Keratinocyte (primary cell): Measurements from ENCODE around the gene BOLA3. TPM values are rescaled to one million over a fixed set of nuclear protein-coding genes. Genes with fewer than 3 reads are reported as not detected.

ENCODE experiments used
- DNase-seq: peaks from one replicate; pipeline ENCODE4 v3.0.0-alpha.2; 2011; ENCODE audit warnings: low read depth, missing footprints, low spot score
- FAIRE-seq: peaks from 2 replicates; lab custom pipeline; 2011; peaks lifted over from hg19 to GRCh38; lab: Jason Lieb, UNC
- H2AFZ ChIP-seq: 2 replicates; pipeline ENCODE4 v1.6.0; 2012; ENCODE audit warnings: low read length, control low read depth, inconsistent platforms; ENCODE audit not compliant: control insufficient read depth
- H3K27ac ChIP-seq: 2 replicates; pipeline ENCODE4 v1.5.1; 2011; ENCODE audit warnings: low read length; ENCODE audit not compliant: control insufficient read depth, insufficient read depth
- H3K27me3 ChIP-seq: 3 replicates; pipeline ENCODE4 v1.6.0; 2011; ENCODE audit warnings: low read length; ENCODE audit not compliant: control insufficient read depth, insufficient read depth; ENCODE audit errors: extremely low read depth
- H3K36me3 ChIP-seq, 2 experiments: 2 replicates in 1 of 2; 3 replicates in 1 of 2; pipeline ENCODE4 v1.5.1; 2011; ENCODE audit warnings: low read length in 2 of 2, mild to moderate bottlenecking in 1 of 2; ENCODE audit not compliant: control insufficient read depth in 2 of 2, insufficient read depth in 2 of 2; ENCODE audit errors: extremely low read depth in 1 of 2
- H3K4me1 ChIP-seq: 3 replicates; pipeline ENCODE4 v1.5.1; 2011; ENCODE audit warnings: low read length; ENCODE audit not compliant: control insufficient read depth, insufficient read depth; ENCODE audit errors: extremely low read depth
- H3K4me2 ChIP-seq: 3 replicates; pipeline ENCODE4 v1.6.0; 2011; ENCODE audit warnings: low read depth, low read length; ENCODE audit not compliant: control insufficient read depth, insufficient read depth; ENCODE audit errors: extremely low read depth
- H3K4me3 ChIP-seq, 3 experiments: fragments of 200-600 bp in 1 of 3; sonication (generic) in 1 of 3; 2 replicates in 2 of 3; 3 replicates in 1 of 3; pipeline ENCODE4 v1.5.1; 2011 to 2016; ENCODE audit warnings: low read length in 3 of 3, mild to moderate bottlenecking in 3 of 3, control low read depth in 2 of 3, inconsistent platforms in 1 of 3, low read depth in 1 of 3, mixed read lengths in 1 of 3, mixed run types in 1 of 3, moderate library complexity in 1 of 3; ENCODE audit not compliant: control insufficient read depth in 2 of 3, insufficient read depth in 2 of 3; ENCODE audit errors: extremely low read depth in 1 of 3
- H3K79me2 ChIP-seq: 2 replicates; pipeline ENCODE4 v1.6.0; 2012; ENCODE audit warnings: low read length; ENCODE audit not compliant: control insufficient read depth, insufficient read depth
- H3K9ac ChIP-seq: 3 replicates; pipeline ENCODE4 v1.6.0; 2011; ENCODE audit warnings: low read length; ENCODE audit not compliant: control insufficient read depth, insufficient read depth; ENCODE audit errors: extremely low read depth
- H3K9me1 ChIP-seq: 3 replicates; pipeline ENCODE4 v1.6.0; 2011; ENCODE audit warnings: low read length; ENCODE audit not compliant: control insufficient read depth, insufficient read depth; ENCODE audit errors: extremely low read depth
- H3K9me3 ChIP-seq: 2 replicates; pipeline ENCODE4 v1.5.1; 2012; ENCODE audit warnings: low read depth, low read length; ENCODE audit not compliant: control insufficient read depth
- H4K20me1 ChIP-seq: 3 replicates; pipeline ENCODE4 v1.6.0; 2011; ENCODE audit warnings: low read length; ENCODE audit not compliant: control insufficient read depth, insufficient read depth; ENCODE audit errors: extremely low read depth
- EZH2 ChIP-seq: IDR thresholded peaks from one replicate; pipeline ENCODE4 v1.6.1; 2012; ENCODE audit warnings: inconsistent platforms, mild to moderate bottlenecking, low read length, moderate library complexity
- dilution Hi-C: fragments of 300-500 bp; cut with MboI; formaldehyde crosslinking; loops from one replicate; pipeline ENCODE4 v1.7.0; 2020; ENCODE audit warnings: low sequenced_read_pairs; ENCODE audit not compliant: extremely low pct_ligation_motif_present
- polyA plus RNA-seq, 5 experiments: library from polyadenylated mRNA; depleted of rRNA in 3 of 5; stranded (reverse) in 3 of 5; stranded (forward) in 1 of 5; unstranded in 1 of 5; fragments of >200 nt; gene quantifications; 1 replicate in 1 of 5; 2 replicates in 3 of 5; 3 replicates in 1 of 5; pipeline versions ENCODE4 v1.2.1 to v1.2.3, GENCODE V29; 2011 to 2012; ENCODE audit warnings: missing spikeins in 2 of 5, low read depth in 1 of 5, low replicate concordance in 1 of 5
- TF ChIP-seq, protein P1 (sequence below), 3 experiments: IDR thresholded peaks in 1 of 3; conservative IDR thresholded peaks in 1 of 3; optimal IDR thresholded peaks in 1 of 3; 2 replicates in 2 of 3; 3 replicates in 1 of 3; pipeline versions ENCODE3 to v1.5.1; 2011; ENCODE audit warnings: low read length in 3 of 3, mild to moderate bottlenecking in 3 of 3, moderate library complexity in 2 of 3, control low read depth in 1 of 3, inconsistent platforms in 1 of 3; ENCODE audit not compliant: insufficient read depth in 2 of 3; ENCODE audit errors: extremely low read depth in 1 of 3

BOLA3 gene
- polyA plus RNA-seq, 1 donor (not counting 4 experiments of a cell fraction or from before 2014, with no cell fraction given): 116 TPM

DNA sequence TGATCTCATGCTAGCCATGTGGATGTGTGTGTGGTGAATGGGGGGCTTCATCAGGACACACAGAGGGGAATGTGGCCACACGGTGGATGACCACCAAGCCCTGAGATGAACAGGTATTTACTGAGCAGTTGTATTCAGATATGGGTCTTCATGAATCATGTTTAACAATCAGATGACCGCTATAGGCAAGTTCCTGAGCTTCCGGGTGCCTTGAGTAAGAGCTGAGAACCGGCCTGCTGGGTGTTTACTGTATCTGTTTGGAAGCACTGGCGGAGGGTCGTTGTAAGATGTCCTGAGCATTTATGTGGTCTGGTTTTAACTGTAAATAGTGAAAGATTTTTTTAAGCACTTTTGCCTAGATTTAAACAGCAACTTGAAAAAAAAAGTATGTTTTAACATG is 43.9 kb downstream of the BOLA3 start:
- Histone ChIP-seq H4K20me1 (no peaks in the 10 kb centered on the region), H3K27ac (no peak overlapping the region), H3K27me3 (no peaks in the 10 kb centered on the region), H3K36me3 (peaks cover 18% of the 10 kb centered on the region in 2 experiments), H2AFZ (no peak overlapping the region), H3K4me2 (no peak overlapping the region), H3K9ac (no peak overlapping the region), H3K4me3 (no peak overlapping the region), H3K4me1 (no peaks in the 10 kb centered on the region), H3K9me1 (no peaks in the 10 kb centered on the region), H3K9me3 (no peaks in the 10 kb centered on the region), H3K79me2 (no peaks in the 10 kb centered on the region)
- no peak for FAIRE-seq
- no peak for DNase-seq
- no peak for TF ChIP-seq EZH2
- TF ChIP-seq, protein P1, sequence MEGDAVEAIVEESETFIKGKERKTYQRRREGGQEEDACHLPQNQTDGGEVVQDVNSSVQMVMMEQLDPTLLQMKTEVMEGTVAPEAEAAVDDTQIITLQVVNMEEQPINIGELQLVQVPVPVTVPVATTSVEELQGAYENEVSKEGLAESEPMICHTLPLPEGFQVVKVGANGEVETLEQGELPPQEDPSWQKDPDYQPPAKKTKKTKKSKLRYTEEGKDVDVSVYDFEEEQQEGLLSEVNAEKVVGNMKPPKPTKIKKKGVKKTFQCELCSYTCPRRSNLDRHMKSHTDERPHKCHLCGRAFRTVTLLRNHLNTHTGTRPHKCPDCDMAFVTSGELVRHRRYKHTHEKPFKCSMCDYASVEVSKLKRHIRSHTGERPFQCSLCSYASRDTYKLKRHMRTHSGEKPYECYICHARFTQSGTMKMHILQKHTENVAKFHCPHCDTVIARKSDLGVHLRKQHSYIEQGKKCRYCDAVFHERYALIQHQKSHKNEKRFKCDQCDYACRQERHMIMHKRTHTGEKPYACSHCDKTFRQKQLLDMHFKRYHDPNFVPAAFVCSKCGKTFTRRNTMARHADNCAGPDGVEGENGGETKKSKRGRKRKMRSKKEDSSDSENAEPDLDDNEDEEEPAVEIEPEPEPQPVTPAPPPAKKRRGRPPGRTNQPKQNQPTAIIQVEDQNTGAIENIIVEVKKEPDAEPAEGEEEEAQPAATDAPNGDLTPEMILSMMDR (optimal IDR thresholded peaks at IDR 0.05 in 1 of 3, IDR thresholded peaks at IDR 0.05 in 1 of 3, conservative IDR thresholded peaks at IDR 0.05 in 1 of 3; ENCODE audit: extremely low read depth in 1 of 3, insufficient read depth in 2 of 3, low read length in 3 of 3): no peak
- dilution Hi-C loops: no loop called here

DNA sequence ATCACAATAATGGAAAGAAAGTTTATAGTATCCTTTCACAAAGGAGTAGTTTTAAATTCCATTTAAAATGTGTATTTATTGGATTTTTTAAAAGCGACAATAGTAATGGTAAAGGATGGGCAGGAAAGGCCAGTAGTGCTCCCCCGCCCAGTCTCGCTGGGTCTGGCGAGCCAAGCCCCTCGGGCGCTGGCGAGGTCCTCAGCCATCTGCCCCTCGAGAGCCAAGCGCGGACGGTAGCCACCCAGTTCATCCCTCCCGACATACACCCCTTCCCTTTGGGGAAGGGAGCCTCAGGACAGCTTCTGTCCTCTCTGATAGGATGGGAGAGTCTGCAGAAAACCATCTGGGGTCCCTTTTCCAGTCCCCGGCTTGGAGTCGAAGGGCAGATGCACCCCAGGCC is 45.2 kb downstream of the BOLA3 start:
- no peak for FAIRE-seq
- no peak for DNase-seq
- TF ChIP-seq, protein P1 (optimal IDR thresholded peaks at IDR 0.05 in 1 of 3, IDR thresholded peaks at IDR 0.05 in 1 of 3, conservative IDR thresholded peaks at IDR 0.05 in 1 of 3; ENCODE audit: extremely low read depth in 1 of 3, insufficient read depth in 2 of 3, low read length in 3 of 3): no peak
- no peak for TF ChIP-seq EZH2

More for the DNA sequence above, 45.2 kb downstream of the BOLA3 start:
- Histone ChIP-seq H3K9me1 (no peaks in the 10 kb centered on the region), H3K4me1 (no peaks in the 10 kb centered on the region), H3K9me3 (no peaks in the 10 kb centered on the region), H3K27me3 (no peaks in the 10 kb centered on the region), H3K9ac (no peak overlapping the region), H3K27ac (no peak overlapping the region), H3K4me3 (no peak overlapping the region), H3K36me3 (peaks cover 16 to 19% of the 10 kb centered on the region in 2 experiments), H2AFZ (no peak overlapping the region), H3K79me2 (no peaks in the 10 kb centered on the region), H4K20me1 (no peaks in the 10 kb centered on the region), H3K4me2 (no peak overlapping the region)
- dilution Hi-C loops: no loop called here
